Right atrium auricular region (tissue), 2 donors: Measurements from ENCODE around the gene ARHGAP42. TPM values are rescaled to one million over a fixed set of nuclear protein-coding genes. Genes with fewer than 3 reads are reported as not detected.

Source experiments
- DNase-seq: peaks from one replicate; pipeline ENCODE4 v3.0.0-alpha.2; 2019; ENCODE audit warnings: low spot score
- H3K27ac ChIP-seq, 2 donors: fragments of 200-600 bp; sonication (generic); 1 replicate in 1 of 2; 2 replicates in 1 of 2; pipeline ENCODE4 v1.5.1; 2016 to 2019
- H3K27me3 ChIP-seq, 2 donors: fragments of 200-600 bp; sonication (generic); one replicate each; pipeline versions ENCODE4 v1.5.1 to v1.6.0; 2017 to 2019
- H3K36me3 ChIP-seq: fragments of 200-600 bp; sonication (generic); one replicate; pipeline ENCODE4 v1.5.1; 2016
- H3K4me1 ChIP-seq, 2 donors: fragments of 200-600 bp; sonication (generic); one replicate each; pipeline versions ENCODE4 v1.5.1 to v1.6.0; 2017 to 2019
- H3K4me3 ChIP-seq, 2 donors: fragments of 200-600 bp; sonication (generic); 1 replicate in 1 of 2; 2 replicates in 1 of 2; pipeline ENCODE4 v1.5.1; 2017 to 2019; ENCODE audit warnings: mild to moderate bottlenecking in 1 of 2, moderate library complexity in 1 of 2
- H3K9me3 ChIP-seq, 2 donors: fragments of 200-600 bp; sonication (generic); one replicate each; pipeline ENCODE4 v1.5.1; 2019
- total RNA-seq, 2 donors: library from RNA; depleted of rRNA; stranded (reverse); fragments of >200 nt; gene quantifications; one replicate each; pipeline ENCODE4 v1.1.0, GENCODE V29; 2016
- TF ChIP-seq, protein P1 (sequence below), 2 donors: fragments of 200-600 bp; sonication (generic); IDR thresholded peaks; one replicate each; pipeline ENCODE4 v1.5.1; 2019; ENCODE audit warnings: antibody characterized with exemption in 2 of 2

ARHGAP42 gene
- total RNA-seq = 10 to 100 TPM in 1 of 2 donors, 1 to 10 TPM in 1; 6.1 to 12.1 TPM

- Histone ChIP-seq H3K4me3 (peak within 1 kb of the TSS; percentile 64 to 73), H3K27me3 (no peaks in the 10 kb centered on the region), H3K27ac (peak within 1 kb of the TSS; percentile 80 to 82), H3K9me3 (no peaks in the 10 kb centered on the region), H3K4me1 (peaks cover 0 to 22% of the 10 kb centered on the region in 2 donors), H3K36me3 (no peaks in the 10 kb centered on the region)
- TF ChIP-seq, protein P1, sequence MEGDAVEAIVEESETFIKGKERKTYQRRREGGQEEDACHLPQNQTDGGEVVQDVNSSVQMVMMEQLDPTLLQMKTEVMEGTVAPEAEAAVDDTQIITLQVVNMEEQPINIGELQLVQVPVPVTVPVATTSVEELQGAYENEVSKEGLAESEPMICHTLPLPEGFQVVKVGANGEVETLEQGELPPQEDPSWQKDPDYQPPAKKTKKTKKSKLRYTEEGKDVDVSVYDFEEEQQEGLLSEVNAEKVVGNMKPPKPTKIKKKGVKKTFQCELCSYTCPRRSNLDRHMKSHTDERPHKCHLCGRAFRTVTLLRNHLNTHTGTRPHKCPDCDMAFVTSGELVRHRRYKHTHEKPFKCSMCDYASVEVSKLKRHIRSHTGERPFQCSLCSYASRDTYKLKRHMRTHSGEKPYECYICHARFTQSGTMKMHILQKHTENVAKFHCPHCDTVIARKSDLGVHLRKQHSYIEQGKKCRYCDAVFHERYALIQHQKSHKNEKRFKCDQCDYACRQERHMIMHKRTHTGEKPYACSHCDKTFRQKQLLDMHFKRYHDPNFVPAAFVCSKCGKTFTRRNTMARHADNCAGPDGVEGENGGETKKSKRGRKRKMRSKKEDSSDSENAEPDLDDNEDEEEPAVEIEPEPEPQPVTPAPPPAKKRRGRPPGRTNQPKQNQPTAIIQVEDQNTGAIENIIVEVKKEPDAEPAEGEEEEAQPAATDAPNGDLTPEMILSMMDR (IDR thresholded peaks at IDR 0.05) = no peak
- DNase-seq = peak; percentile 64
Measured at GRCh38 chr11:100687054-100687629, at the start of gene ARHGAP42. TSS of gene ARHGAP42 (plus strand) at chr11:100687288. CDS start at chr11:100687679, 391 bp downstream.

- H3K4me3 ChIP-seq = no peak overlapping the region
Measured at GRCh38 chr11:100637706-100638105, 49.4 kb upstream of the ARHGAP42 start.

GRCh38 chr11:100638648-100639047 is 48.4 kb upstream of the ARHGAP42 start:
- H3K36me3 ChIP-seq = no peaks in the 10 kb centered on the region

More at GRCh38 chr11:100637706-100638105, 49.4 kb upstream of the ARHGAP42 start:
- Histone ChIP-seq H3K9me3 (no peaks in the 10 kb centered on the region), H3K27ac (no peak overlapping the region), H3K4me1 (peaks cover 0 to 12% of the 10 kb centered on the region in 2 donors), H3K27me3 (no peaks in the 10 kb centered on the region), H3K36me3 (no peaks in the 10 kb centered on the region)
- DNase-seq = no peak
- TF ChIP-seq, protein P1 (IDR thresholded peaks at IDR 0.05) = no peak

GRCh38 chr11:100639140-100639539 is 47.9 kb upstream of the ARHGAP42 start:
- peak overlapping the region in 1 of 2 donors; percentile 2 for H3K27ac ChIP-seq
- no peak for DNase-seq
- TF ChIP-seq, protein P1 (IDR thresholded peaks at IDR 0.05) = no peak

More at GRCh38 chr11:100638648-100639047, 48.4 kb upstream of the ARHGAP42 start:
- H3K9me3 ChIP-seq = no peaks in the 10 kb centered on the region
- H3K27ac ChIP-seq = peak overlapping the region in 1 of 2 donors; percentile 2
- DNase-seq = no peak
- peaks cover 0 to 2% of the 10 kb centered on the region in 2 donors for H3K4me1 ChIP-seq
- H3K4me3 ChIP-seq = no peak overlapping the region
- H3K27me3 ChIP-seq = no peaks in the 10 kb centered on the region
- TF ChIP-seq, protein P1 (IDR thresholded peaks at IDR 0.05) = no peak

GRCh38 chr11:100640071-100640470 is 47.0 kb upstream of the ARHGAP42 start:
- no peaks in the 10 kb centered on the region for H3K4me1 ChIP-seq
- TF ChIP-seq, protein P1 (IDR thresholded peaks at IDR 0.05) = no peak
- H3K27ac ChIP-seq = no peak overlapping the region
- no peaks in the 10 kb centered on the region for H3K27me3 ChIP-seq
- no peak overlapping the region for H3K4me3 ChIP-seq
- DNase-seq = no peak
- no peaks in the 10 kb centered on the region for H3K9me3 ChIP-seq
- no peaks in the 10 kb centered on the region for H3K36me3 ChIP-seq

More at GRCh38 chr11:100639140-100639539, 47.9 kb upstream of the ARHGAP42 start:
- H3K36me3 ChIP-seq = no peaks in the 10 kb centered on the region
- no peaks in the 10 kb centered on the region for H3K4me1 ChIP-seq
- no peaks in the 10 kb centered on the region for H3K27me3 ChIP-seq
- no peaks in the 10 kb centered on the region for H3K9me3 ChIP-seq
- no peak overlapping the region for H3K4me3 ChIP-seq
